ENCODE measurements around the gene CLTA.

Gene CLTA

GRCh38 chr9:36249189-36249588, 58.5 kb downstream of the CLTA start:
- DNase-seq, result no peak

DNA sequence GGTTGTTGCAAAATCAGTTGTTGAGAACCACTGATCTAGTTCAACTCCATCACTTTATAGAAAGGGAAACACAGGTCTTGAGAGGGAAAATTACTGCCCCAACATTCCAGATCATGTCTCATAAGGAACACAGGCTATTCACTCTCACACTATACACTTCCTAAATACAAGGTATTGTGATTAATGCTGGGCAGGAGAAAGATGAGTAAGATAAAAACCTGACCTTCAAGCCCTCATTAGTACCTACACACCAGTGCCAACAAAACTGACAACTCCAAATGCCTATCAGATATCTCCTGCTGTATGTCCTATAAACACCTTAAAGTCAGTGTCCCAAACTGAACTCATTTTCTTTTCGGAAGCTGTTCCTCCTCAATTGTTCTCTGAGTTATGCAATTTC, 59.4 kb downstream of the CLTA start:
- no peak for DNase-seq

DNA sequence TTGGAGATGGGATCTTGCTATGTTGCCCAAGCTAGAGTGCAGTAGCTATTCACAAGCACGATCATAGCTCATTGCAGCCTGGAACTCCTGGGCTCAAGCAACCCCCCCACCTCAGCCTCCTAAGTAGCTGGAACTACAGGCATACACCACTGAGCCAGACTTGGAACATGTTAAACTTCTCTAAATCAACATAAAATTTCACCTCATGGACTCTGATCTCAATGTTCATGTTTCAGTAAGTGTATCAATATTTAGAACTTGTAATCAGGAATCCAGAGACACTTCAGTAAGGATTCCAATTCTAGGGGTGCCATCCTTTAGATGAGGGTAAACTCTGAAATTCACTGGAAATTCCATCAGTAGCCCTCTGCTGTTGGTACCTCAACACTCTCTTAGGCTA, 60.7 kb downstream of the CLTA start:
- DNase-seq, result no peak

- DNase-seq, result peak; percentile 99
These were observed 67.7 kb downstream of the CLTA start, which contains the start of gene GNE for GRCh38 chr9:36258208-36258995. GNE (minus strand) TSS chr9:36258448; CDS start chr9:36249355, 9,093 bp downstream.

- DNase-seq, result no peak
These were observed 68.3 kb downstream of the CLTA start for GRCh38 chr9:36258996-36259533.

All from activated CD8-positive, alpha-beta memory T cell treated with anti-CD3 and anti-CD28 coated beads, Interleukin-2, amount 50 U/mL, for 4 hours (primary cell).